GM21367 (cell line): ENCODE data around the gene TRAF3IP3.

Experiments used
- ATAC-seq: cut with Tn5 transposase; IDR thresholded peaks from one replicate; pipeline ENCODE4 v1.9.1; 2021; ENCODE audit not compliant: unreplicated experiment

Gene TRAF3IP3

DNA sequence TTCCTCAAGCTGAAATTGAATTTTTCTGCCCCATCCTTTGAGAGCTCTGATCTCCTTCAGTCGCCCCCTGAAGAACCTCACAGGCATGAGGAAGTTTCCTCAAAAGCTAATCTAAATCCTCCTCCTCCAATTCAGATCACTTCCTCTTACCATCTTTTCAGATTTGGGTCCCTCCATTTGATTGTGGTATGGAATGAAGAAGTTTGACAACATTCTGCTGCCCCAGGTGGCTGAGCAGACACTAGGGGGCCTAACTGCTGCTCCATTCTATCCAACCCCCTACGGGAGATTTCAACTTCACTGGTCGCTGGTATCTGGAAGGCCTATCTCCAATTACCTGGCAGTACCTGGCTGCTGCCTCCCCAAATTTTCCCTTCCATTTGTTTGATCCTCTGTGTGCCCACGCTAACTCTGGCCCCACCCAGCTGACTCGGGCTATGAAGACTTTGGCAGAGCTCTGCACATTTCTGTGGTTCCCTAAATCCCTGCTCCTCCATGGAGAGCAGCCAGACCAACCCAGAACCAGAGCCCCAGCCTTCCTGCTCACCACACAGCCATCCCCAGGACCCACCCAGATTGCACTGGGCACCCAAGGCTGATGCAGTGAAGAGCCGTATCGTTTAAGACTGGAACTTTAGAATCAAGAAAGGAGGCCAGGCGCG, 42.3 kb downstream of the TRAF3IP3 start:
- ATAC-seq, result no peak

DNA sequence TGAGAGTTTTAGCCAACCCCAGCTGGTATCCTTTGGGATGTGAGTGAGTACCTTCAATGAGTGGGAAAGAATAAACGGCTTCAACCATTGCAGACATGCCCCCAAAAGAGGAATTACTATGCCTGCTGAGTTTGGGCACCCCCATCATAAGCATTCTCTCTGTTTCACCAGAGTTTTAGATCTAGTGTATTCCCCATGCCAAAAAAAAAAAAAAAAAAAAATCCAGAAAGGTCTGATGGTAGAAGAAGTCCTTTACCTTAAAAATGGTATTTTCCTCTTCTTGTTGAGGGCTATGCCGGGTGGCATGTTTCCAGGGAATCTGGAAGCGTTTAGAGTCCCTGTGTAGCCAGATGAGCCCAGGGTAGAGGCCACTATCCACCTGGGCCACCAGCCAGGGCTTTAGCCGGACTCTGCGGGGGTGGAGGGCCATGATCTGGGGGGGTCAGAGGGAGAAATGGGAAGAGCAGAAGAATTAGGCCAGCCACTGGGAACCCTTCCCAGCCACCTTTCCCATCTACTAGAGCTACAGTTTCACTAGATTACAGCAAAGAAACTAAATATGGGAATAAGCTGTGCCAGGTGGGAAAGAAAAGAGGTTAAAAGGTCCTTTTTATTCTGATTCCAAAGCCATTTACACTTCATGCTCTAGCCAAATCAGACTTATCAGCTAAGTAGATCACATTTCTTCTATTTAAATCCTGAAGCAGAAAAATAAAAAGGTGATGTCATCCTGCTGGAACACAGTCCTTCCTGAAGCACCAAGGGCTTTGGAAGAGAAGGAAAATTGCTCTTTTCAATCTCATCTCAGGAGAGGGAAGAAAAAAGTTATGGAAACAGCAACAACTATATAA, 45.4 kb downstream of the TRAF3IP3 start:
- ATAC-seq, result no peak

DNA sequence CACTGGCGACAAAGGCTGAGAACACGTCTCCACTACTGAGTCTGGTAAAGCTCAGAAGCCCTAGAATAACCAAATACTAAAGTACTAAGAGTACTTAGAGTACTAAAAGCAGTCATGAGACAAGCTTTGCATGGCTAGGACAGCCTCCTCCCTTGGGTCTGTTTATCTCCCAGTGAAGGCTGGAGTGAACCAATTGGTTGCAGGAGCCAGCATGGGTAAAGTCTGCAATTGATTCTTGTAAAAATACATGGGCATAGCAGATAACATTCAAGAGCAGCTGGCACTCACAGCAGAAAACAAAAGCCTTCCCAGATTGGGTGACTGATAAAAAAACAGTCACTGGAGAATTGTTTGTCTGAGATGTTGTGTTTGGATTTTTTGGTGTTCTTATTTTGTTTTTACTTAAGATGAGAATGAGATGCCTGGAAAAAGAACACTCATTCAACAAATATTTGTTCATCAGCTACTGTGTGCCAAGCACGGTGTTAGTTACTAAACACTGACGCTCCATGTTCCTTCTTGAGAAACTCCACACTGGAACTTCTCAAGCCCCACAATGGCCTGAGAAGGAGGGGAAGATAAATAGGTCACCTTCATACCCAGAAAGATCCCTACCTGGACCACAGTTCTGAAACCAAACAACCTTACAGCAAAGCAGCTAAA, 46.4 kb downstream of the TRAF3IP3 start:
- no peak for ATAC-seq

DNA sequence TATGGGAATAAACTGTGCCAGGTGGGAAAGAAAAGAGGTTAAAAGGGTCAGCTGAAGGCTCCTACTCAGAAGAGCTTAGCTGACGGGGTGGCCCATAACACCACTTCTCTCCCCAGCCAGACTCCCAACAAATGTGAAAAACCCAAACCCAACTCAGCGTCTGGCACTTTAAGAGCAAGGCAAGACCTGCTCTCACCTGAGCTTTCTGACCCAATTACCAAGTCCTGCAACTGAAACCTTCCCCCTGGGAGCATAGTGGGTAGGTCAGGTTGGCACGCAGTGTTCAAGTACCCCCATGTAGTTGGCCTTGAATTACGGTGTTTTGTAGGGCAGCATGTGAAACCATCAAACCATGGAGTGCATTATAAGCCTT, 46.9 kb downstream of the TRAF3IP3 start:
- no peak for ATAC-seq

DNA sequence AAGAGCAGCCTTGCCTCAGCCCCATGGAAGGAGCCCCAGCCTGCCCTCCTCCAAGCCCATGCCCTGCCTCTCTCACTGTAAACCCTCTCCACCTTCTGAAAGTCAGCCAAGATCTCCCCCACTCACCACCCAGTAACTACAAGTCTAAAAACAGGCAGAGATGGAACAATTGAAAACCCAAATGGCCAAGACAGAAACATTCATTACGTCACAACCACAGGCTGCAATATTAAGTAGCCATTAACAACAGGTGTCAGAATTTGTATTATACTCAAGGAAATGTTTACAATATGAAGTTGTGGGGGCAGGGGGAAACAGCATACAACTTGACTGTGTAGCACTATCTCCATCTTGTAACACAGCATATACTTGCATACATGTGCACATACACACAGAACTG, 47.7 kb downstream of the TRAF3IP3 start:
- ATAC-seq, result no peak

DNA sequence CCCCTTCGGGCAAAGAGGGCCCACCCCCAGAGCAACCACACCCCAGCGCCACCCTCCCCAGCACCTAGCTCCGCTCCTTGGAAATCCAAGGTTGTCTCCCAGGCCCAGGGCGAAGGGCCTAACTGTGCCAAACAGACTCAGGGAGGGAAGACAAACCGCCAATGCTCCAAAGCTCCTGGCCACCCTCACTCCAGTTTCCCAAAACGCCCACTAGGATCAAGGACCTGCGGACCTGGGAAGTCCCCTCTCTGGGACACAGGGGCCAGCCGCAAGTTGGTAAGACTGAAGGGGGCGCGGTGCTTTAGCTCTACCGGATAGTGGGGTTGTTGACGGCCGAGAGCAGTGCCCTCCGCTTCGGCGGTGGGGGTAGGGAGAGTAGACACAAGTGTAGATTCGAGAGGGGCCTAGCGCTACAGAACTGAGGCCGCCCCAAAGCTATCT, 49.5 kb downstream of the TRAF3IP3 start:
- ATAC-seq, result no peak

DNA sequence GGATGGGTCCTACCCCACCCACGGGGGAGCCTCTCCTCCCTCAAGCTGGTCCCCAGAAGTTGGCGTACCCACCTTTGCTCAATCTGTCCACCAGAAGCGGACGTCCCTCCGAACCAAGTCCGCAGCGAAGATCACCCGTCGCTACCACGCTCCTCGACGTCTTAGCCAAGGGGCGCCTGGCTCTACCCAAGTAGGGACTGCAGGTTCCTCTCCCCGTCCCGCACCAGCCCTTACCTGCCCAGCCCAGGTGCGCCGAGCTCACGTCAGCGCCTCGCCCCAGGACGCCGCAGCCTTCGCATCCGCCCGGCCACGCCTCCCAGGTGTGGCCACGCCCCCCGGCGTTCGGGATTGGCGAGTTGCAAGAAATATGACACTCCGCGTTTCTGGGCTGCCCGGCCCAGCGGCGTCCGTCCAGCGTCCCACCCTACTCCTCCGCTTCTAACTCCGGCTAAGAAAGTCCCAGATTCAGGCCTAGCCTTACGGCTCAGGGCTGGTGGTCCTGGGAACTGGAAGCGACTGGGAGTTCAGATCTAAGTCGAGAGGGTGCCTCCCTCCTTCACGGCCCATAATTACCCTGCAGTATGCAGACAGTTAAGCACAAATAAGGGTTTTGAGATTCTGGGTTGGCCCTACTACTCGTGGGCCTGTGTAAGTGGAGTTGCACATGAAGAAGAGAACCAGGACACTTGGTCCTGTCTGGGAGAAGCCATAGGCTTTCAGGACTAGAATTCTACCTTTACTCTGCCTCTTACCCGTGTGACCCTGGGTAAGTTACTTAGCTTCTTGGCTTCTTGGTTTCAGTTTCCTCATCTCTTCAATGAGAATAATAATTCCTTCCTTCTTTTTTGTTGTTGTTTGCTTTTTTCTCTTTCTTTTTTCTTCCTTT, 50.3 kb downstream of the TRAF3IP3 start, which contains the start of gene IRF6:
Gene IRF6 (minus strand): TSS at position 268 of the 886 bp plus-strand sequence. CDS start 4,729 bp downstream, outside the sequence.
- peak; percentile 95 for ATAC-seq

DNA sequence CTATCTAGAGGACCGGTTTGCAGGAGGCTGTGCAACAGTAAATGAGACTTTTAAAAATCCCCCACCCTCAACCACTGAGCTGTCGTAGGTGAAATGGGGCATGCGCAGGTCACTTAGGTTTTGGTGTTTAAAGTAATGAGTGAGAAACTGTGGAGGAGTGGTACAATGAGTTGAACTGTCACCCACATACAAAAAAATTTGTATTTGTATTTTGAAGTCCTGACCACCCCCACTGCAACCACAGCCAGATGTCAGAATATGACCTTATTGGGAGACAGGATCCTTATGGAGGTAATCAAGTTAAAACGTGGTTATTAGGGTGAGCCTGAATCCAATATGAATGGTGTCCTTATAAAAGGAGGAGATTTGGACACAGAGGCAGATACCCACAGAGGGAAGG, 51.7 kb downstream of the TRAF3IP3 start:
- no peak for ATAC-seq

DNA sequence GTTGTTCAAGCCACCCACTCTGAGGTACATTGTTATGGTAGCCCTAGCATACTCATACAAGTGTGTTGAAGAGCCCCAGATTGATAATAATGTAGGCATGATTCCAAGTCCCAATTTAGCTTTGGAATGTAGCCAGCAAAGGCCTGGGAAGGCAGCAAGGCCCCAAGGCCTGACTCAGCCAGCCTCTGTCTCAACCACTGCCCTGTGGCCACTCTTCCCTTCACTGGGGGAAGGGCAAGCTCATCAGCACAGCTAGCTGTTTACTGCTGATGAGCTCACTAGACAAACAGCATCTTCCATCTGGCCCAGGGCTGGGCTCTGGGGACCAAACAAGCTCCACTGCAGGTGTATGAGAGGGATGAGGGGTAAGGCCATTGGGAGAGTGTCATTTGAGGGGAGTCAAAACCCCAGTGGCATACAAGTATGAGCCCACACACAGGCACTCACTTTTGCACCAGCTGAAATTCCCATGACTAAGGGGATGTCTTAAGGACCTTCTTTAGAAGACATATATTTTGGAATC, 52.3 kb downstream of the TRAF3IP3 start:
- ATAC-seq, result no peak

DNA sequence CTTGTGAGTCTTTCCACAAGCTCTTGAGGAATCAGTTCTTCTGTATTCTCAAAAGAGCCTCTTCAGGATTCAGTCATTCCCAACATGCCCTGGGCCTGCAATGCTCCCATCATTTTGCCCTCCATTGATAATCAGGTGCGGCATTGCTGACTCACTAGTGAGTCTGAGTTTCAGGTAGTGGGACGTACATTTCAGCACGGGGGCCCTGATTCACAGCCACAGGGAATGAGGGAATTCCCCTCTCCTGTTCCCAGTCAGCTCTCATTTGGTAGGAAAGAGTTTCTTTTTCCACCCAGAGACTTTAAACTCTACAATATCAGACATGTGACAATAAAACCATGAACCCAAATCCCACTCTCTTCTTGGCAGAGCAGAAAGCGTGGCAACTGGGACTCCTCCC, 53.8 kb downstream of the TRAF3IP3 start:
- no peak for ATAC-seq

DNA sequence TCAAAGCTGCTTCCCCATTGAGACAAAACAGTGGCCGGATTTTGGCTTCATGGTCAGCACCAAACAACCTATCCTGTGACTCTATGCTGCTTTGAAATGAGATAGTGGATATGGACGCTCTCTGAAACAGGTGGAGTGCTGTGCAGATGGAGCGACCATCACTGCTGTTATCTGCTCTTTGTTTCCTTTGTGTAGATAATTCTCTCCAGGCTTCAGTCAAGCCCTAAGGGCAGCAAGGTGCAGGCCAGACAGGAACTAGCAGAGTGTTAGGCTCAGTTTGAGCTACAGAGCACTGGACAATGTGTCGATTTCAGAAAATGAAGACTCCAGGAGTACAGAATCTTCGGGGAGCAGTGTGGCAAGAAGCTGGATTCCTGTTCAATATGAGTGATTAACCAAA, 54.9 kb downstream of the TRAF3IP3 start:
- no peak for ATAC-seq

DNA sequence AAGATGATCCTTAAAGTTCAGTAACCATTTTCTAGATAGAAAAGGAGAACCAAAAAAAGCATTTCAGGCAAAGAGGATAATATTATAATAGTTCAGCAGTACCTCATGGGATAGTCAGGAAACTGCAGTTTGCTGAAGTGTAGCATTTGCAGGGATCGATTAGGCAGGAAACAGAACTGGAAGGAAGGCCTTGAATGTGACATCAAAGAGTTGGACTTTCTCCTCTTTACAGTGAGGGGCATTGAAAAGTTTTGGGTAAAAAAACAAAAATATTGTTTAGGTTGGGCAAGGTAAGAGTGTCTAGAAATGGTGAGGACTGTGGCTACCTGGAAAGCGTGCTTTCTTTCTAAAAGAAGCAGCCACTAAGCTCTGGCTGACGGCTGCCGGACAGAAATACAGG, 58.0 kb downstream of the TRAF3IP3 start:
- ATAC-seq, result no peak

DNA sequence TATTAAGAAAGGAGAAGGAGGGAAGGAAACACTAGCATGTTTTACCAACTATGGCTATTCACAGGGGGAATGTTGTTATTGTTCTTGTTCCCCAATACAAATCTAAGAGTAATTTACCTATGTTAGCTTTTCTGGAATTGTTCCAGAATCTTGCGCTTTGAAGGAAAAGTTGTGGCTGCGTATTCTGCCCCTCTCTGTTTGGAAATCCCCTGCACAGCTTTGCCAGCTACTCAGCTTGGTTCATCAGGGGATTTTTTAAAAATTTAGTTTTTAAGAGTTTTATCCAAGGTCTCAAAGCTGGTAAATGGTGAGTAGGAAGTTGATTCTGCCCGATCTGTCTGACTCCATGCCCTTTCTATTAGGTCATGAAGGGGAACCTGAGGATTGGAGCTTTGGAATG, 59.6 kb downstream of the TRAF3IP3 start:
- ATAC-seq, result no peak

DNA sequence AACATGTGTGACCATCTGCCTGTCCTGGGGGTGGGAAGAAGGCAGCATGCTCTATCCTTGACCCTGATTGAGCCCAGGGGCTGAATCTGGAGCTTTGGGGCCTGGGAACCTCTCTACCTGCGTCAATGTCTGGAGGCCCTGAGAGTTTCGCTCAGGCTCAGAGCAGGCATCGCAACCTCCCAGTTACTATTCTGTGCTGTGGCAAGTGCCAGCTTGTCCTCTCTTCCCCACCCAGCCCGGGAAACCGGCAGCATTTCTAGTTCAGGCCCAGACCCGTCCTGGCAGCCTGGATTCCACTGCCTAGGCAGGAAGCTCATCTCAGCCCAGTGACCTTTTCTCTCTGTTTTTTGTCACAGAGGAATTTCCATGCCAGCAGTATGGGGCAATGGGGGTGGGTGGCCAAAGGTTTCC, 60.1 kb downstream of the TRAF3IP3 start:
- no peak for ATAC-seq

DNA sequence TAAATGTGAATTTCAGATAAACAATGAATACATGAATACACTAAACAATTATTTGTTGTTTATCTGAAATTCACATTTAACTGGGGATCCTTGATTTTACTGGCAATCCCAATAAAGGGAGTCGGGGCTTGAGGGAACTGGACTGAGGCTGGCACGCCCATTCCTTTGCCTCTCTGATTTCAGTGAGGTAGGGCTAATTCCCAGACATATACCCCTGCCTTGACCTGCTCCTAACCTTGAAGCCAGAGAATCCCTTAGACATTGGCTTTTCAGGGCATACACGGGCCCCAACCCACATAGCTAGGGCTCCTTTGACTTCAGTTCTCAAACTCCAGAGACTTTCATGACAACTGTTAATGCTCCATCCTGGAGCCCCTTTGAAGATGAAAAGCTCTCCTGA, 61.1 kb downstream of the TRAF3IP3 start:
- no peak for ATAC-seq

DNA sequence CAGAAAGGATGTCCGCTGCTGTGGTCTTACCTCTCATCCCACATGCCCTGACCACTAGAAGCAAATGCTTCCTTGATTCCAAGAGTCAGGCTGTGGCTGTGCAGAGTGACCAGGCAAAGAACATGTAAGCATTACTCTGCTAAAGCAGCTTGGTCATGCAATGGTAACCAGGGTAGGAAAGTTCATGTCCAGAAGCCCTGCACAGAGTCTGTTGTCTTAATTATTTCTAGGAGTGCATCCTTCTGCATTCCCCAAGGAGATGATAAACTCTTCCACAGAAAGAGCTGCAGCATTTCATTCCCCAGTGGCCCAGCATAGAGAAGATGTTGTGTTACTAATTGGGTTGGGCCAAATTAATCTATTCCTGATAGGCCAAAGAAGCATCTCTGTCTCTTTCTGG, 61.8 kb downstream of the TRAF3IP3 start:
- ATAC-seq, result no peak

DNA sequence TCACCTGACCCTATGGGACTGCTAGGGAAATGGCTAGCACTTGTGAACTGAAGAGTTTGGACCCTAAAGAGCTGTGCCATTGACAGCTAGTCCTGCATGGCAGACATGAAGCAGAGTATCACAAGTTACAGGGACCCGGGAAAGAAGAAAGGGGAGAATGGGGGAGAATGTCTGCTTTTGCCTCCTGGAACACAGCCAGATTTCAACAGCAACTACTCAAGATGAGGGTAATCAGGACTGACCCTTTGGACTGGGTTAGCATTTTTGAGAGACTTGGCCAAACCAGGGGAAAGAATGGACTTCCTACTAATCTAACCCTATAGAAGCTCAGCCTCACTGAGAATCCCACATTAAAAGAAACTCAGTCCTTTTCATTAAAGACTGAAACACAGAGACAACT, 63.2 kb downstream of the TRAF3IP3 start:
- ATAC-seq, result no peak

DNA sequence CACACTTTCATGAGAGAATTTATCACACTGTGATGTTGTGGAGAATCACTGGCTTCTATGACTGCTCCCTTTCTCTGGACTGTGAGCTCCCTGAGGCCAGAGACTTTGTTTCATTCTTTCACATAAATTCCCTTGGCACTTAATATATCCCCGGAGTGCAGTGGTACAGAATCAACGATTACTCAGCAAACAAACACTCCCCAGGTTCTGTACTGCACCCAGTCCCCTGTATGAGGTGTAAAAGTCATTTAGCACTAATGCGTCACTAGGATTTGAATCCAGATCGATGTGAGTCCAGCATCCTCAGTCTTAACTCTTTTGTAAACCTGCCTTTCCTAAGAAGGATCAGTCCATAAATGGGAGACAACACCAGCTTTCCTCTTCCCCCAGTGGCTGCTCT, 65.1 kb downstream of the TRAF3IP3 start:
- no peak for ATAC-seq

DNA sequence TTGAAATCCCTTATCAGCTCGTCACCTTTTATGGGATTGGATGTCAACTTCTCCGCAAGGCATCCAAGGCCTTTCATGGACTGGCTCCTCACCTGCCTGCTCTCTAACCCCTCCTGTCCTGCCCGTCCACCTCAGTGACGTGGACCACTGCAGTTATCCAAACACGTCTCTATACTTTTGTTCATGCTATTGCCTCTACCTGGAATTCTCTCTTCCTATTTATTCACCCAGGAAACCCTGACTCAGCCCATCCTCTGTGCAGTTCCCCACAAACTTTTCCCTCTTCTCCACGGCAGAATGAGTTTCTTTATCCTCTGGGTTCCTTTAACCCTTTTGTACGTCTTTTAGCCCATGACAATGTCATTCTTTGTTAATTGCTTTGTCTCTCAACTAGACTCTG, 66.9 kb downstream of the TRAF3IP3 start:
- no peak for ATAC-seq

DNA sequence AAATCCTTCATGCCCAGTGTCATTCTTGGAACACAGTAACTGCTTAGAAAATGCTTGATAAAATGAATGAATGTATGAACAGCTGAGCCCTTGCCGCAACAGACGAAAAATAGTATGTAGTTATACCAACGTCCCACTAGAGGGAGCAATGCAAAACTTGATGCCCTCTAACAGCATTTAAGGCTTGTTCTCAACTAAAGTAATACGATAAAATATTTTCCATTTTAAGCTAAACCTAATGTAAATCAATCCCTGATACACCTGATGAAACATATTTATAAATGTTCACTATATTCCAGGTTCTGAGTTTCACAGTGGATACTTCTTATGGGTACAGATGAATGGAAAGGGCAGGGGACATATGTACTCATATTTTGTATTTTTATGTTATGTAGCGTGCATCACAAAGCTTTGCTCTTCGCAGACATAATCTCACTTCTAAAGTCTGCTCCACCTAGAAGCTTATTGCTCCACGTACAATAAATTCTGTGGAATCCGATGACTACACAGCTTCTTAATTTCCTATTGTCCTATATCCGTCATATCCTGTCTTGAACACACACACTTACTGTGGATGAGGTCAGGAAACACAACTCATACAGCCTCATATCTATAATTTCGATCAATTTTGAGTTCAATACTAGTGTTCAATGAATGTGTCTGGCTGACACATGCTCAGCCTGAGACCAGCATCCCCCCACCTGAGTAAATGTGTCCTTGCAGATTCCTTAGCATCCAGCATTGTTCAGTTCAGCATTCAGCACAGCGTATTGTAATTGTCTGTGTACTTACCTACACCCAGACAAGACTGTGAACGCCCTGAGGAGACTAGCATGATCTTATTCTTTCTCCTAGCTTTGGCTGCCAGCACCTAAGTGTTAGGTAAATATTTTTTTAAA, 67.5 kb downstream of the TRAF3IP3 start:
- ATAC-seq, result peak; percentile 38
